ENCODE results near the gene ACVR1B.

ACVR1B gene

DNA sequence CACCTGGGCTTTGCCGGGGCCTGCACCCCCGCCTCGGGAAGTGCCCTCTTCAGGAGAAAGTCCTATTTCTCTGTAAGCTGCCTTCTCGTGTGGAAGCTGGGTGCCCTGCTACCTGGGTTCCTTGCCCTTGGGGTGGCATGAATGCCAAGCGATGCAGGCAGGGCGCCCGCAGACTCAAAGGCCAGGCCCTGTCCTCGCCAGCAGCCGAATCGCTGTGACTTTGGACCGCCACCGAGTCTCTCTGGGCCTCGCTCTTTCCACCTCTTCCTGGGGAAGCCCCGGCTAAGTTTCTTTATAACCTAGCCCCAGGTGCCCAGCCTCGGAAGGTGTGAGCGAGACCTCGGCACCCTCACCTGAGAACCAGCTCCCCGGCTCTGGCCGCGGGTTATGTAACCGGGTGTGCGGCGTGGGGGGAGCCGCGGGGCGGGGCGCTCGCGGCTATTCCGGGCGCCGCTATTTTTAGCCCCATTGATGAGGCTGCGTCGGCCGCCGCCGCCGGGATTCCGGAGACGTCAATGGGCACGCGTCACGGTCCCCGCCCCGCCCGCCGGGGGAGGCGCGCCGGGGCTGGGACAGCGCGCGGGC lies 85.2 kb downstream of the ACVR1B start (continued):
- TF ChIP-seq, protein P1, sequence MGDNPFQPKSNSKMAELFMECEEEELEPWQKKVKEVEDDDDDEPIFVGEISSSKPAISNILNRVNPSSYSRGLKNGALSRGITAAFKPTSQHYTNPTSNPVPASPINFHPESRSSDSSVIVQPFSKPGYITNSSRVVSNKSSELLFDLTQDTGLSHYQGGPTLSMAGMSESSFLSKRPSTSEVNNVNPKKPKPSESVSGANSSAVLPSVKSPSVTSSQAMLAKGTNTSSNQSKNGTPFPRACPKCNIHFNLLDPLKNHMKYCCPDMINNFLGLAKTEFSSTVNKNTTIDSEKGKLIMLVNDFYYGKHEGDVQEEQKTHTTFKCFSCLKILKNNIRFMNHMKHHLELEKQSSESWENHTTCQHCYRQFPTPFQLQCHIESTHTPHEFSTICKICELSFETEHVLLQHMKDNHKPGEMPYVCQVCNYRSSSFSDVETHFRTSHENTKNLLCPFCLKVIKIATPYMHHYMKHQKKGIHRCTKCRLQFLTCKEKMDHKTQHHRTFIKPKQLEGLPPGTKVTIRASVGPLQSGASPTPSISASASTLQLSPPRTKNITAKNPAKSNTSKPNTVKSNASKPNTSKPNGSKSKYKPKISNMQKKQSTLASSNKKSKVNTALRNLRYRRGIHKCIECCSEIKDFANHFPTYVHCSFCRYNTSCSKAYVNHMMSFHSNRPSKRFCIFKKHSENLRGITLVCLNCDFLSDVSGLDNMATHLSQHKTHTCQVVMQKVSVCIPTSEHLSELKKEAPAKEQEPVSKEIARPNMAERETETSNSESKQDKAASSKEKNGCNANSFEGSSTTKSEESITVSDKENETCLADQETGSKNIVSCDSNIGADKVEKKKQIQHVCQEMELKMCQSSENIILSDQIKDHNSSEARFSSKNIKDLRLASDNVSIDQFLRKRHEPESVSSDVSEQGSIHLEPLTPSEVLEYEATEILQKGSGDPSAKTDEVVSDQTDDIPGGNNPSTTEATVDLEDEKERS (tag by site-specific recombination; IDR thresholded peaks at IDR 0.05): no peak
- TF ChIP-seq ZNF626 (tag by site-specific recombination; IDR thresholded peaks at IDR 0.05) (no peak), PRDM1 (tag by site-specific recombination; IDR thresholded peaks at IDR 0.05) (no peak), ZNF623 (tag by site-specific recombination; IDR thresholded peaks at IDR 0.05) (no peak), ZBTB48 (tag by site-specific recombination; IDR thresholded peaks at IDR 0.05) (no peak), ZNF202 (tag by site-specific recombination; IDR thresholded peaks at IDR 0.05; ENCODE audit: borderline replicate concordance) (no peak), ZNF792 (tag by site-specific recombination; IDR thresholded peaks at IDR 0.05) (no peak), HOXA7 (CRISPR knock-in tag; IDR thresholded peaks at IDR 0.05; ENCODE audit: borderline replicate concordance) (no peak), ZNF544 (tag by site-specific recombination; IDR thresholded peaks at IDR 0.05) (no peak), SETDB1 (IDR thresholded peaks at IDR 0.05; ENCODE audit: insufficient read length, low read length) (no peak), SP3 (tag by site-specific recombination; IDR thresholded peaks at IDR 0.05) (peak; percentile 52), ZNF121 (tag by site-specific recombination; IDR thresholded peaks at IDR 0.05) (no peak), ZNF292 (tag by site-specific recombination; IDR thresholded peaks at IDR 0.05; ENCODE audit: borderline replicate concordance, low read depth) (no peak), ZNF776 (tag by site-specific recombination; IDR thresholded peaks at IDR 0.05; ENCODE audit: borderline replicate concordance) (no peak), ZNF354C (tag by site-specific recombination; IDR thresholded peaks at IDR 0.05; ENCODE audit: borderline replicate concordance, low read depth) (no peak), GLI2 (tag by site-specific recombination; IDR thresholded peaks at IDR 0.05; ENCODE audit: borderline replicate concordance, low read depth) (no peak), ZNF37A (tag by site-specific recombination; IDR thresholded peaks at IDR 0.05) (no peak), ZNF629 (tag by site-specific recombination; IDR thresholded peaks at IDR 0.05) (peak; percentile 85), ZNF707 (tag by site-specific recombination; IDR thresholded peaks at IDR 0.05) (no peak), ZNF266 (tag by site-specific recombination; IDR thresholded peaks at IDR 0.05; ENCODE audit: low read depth) (no peak), SP7 (tag by site-specific recombination; IDR thresholded peaks at IDR 0.05) (peak; percentile 39), ZNF146 (tag by site-specific recombination; IDR thresholded peaks at IDR 0.05) (no peak), ZNF660 (tag by site-specific recombination; IDR thresholded peaks at IDR 0.05) (no peak; the same call in 1 of the 2 replicates)
- TF ChIP-seq, protein P2, sequence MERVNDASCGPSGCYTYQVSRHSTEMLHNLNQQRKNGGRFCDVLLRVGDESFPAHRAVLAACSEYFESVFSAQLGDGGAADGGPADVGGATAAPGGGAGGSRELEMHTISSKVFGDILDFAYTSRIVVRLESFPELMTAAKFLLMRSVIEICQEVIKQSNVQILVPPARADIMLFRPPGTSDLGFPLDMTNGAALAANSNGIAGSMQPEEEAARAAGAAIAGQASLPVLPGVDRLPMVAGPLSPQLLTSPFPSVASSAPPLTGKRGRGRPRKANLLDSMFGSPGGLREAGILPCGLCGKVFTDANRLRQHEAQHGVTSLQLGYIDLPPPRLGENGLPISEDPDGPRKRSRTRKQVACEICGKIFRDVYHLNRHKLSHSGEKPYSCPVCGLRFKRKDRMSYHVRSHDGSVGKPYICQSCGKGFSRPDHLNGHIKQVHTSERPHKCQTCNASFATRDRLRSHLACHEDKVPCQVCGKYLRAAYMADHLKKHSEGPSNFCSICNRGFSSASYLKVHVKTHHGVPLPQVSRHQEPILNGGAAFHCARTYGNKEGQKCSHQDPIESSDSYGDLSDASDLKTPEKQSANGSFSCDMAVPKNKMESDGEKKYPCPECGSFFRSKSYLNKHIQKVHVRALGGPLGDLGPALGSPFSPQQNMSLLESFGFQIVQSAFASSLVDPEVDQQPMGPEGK (tag by site-specific recombination; IDR thresholded peaks at IDR 0.05): peak; percentile 34
- TF ChIP-seq, protein P3, sequence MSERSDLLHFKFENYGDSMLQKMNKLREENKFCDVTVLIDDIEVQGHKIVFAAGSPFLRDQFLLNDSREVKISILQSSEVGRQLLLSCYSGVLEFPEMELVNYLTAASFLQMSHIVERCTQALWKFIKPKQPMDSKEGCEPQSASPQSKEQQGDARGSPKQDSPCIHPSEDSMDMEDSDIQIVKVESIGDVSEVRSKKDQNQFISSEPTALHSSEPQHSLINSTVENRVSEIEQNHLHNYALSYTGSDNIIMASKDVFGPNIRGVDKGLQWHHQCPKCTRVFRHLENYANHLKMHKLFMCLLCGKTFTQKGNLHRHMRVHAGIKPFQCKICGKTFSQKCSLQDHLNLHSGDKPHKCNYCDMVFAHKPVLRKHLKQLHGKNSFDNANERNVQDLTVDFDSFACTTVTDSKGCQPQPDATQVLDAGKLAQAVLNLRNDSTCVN (tag by site-specific recombination; optimal IDR thresholded peaks at IDR 0.05): peak; percentile 44
- TF ChIP-seq, protein P4, sequence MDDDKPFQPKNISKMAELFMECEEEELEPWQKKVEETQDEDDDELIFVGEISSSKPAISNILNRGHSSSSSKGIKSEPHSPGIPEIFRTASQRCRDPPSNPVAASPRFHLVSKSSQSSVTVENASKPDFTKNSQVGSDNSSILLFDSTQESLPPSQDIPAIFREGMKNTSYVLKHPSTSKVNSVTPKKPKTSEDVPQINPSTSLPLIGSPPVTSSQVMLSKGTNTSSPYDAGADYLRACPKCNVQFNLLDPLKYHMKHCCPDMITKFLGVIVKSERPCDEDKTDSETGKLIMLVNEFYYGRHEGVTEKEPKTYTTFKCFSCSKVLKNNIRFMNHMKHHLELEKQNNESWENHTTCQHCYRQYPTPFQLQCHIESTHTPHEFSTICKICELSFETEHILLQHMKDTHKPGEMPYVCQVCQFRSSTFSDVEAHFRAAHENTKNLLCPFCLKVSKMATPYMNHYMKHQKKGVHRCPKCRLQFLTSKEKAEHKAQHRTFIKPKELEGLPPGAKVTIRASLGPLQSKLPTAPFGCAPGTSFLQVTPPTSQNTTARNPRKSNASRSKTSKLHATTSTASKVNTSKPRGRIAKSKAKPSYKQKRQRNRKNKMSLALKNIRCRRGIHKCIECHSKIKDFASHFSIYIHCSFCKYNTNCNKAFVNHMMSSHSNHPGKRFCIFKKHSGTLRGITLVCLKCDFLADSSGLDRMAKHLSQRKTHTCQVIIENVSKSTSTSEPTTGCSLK (tag by site-specific recombination; IDR thresholded peaks at IDR 0.05): no peak
- TF ChIP-seq, protein P5, sequence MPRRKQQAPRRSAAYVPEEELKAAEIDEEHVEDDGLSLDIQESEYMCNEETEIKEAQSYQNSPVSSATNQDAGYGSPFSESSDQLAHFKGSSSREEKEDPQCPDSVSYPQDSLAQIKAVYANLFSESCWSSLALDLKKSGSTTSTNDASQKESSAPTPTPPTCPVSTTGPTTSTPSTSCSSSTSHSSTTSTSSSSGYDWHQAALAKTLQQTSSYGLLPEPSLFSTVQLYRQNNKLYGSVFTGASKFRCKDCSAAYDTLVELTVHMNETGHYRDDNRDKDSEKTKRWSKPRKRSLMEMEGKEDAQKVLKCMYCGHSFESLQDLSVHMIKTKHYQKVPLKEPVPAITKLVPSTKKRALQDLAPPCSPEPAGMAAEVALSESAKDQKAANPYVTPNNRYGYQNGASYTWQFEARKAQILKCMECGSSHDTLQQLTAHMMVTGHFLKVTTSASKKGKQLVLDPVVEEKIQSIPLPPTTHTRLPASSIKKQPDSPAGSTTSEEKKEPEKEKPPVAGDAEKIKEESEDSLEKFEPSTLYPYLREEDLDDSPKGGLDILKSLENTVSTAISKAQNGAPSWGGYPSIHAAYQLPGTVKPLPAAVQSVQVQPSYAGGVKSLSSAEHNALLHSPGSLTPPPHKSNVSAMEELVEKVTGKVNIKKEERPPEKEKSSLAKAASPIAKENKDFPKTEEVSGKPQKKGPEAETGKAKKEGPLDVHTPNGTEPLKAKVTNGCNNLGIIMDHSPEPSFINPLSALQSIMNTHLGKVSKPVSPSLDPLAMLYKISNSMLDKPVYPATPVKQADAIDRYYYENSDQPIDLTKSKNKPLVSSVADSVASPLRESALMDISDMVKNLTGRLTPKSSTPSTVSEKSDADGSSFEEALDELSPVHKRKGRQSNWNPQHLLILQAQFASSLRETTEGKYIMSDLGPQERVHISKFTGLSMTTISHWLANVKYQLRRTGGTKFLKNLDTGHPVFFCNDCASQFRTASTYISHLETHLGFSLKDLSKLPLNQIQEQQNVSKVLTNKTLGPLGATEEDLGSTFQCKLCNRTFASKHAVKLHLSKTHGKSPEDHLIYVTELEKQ (tag by site-specific recombination; IDR thresholded peaks at IDR 0.05; ENCODE audit: borderline replicate concordance): no peak
- TF ChIP-seq, protein P6, sequence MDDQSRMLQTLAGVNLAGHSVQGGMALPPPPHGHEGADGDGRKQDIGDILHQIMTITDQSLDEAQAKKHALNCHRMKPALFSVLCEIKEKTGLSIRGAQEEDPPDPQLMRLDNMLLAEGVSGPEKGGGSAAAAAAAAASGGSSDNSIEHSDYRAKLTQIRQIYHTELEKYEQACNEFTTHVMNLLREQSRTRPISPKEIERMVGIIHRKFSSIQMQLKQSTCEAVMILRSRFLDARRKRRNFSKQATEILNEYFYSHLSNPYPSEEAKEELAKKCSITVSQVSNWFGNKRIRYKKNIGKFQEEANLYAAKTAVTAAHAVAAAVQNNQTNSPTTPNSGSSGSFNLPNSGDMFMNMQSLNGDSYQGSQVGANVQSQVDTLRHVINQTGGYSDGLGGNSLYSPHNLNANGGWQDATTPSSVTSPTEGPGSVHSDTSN (CRISPR knock-in tag; IDR thresholded peaks at IDR 0.05): no peak

Measured in HEK293 (cell line).